Right lobe of liver (tissue), 6 donors: ENCODE measurements around the gene DSCAM. TPM values are rescaled to one million over a fixed set of nuclear protein-coding genes. Genes with fewer than 3 reads are reported as not detected.

Experiments
- ATAC-seq, 4 donors: fragments of 200-7000 bp; cut with Tn5 transposase; one replicate each; pipeline ENCODE4 v1.9.1; 2020; ENCODE audit warnings: mild to moderate bottlenecking in 4 of 4, moderate library complexity in 4 of 4
- DNase-seq, 3 donors: peaks; one replicate each; pipeline ENCODE4 v3.0.0-alpha.2; 2020
- H3K27ac ChIP-seq, 3 donors: fragments of 200-600 bp; one replicate each; pipeline ENCODE4 v1.8.0; 2022
- H3K27me3 ChIP-seq, 2 donors: fragments of 200-600 bp; one replicate each; pipeline ENCODE4 v1.8.0; 2022
- H3K36me3 ChIP-seq, 4 donors: fragments of 200-600 bp; sonication (generic) in 1 of 4; one replicate each; pipeline versions ENCODE4 v1.5.1 to v1.8.0; 2017 to 2022; ENCODE audit warnings: control low read depth in 1 of 4
- H3K4me1 ChIP-seq, 4 donors: fragments of 200-600 bp; sonication (generic) in 1 of 4; one replicate each; pipeline versions ENCODE4 v1.5.1 to v1.8.0; 2017 to 2022; ENCODE audit warnings: control low read depth in 1 of 4
- H3K4me3 ChIP-seq, 3 donors: fragments of 200-600 bp; one replicate each; pipeline ENCODE4 v1.8.0; 2022
- H3K9me3 ChIP-seq, 4 donors: fragments of 200-600 bp; sonication (generic) in 1 of 4; one replicate each; pipeline versions ENCODE4 v1.5.1 to v1.8.0; 2017 to 2022; ENCODE audit warnings: control low read depth in 1 of 4
- CTCF ChIP-seq, 4 donors: fragments of 200-600 bp in 3 of 4; fragments of 450-650 bp in 1 of 4; IDR thresholded peaks; one replicate each; pipeline versions ENCODE4 v1.5.1 to v1.8.0; 2016 to 2022; ENCODE audit warnings: antibody characterized with exemption in 4 of 4, mild to moderate bottlenecking in 2 of 4
- POLR2A ChIP-seq: fragments of 450-650 bp; IDR thresholded peaks from one replicate; pipeline ENCODE4 v1.6.1; 2017; ENCODE audit warnings: antibody characterized with exemption, mild to moderate bottlenecking
- WGBS: methylation state at CpG from one replicate; pipeline ENCODE4 v1.1.6; 2018; ENCODE audit warnings: low coverage, low lambda C conversion rate; ENCODE audit not compliant: insufficient coverage; ENCODE audit errors: missing lambda C conversion rate; 5-methylcytosine and 5-hydroxymethylcytosine counted together
- intact Hi-C, 2 donors: fragments of 100-400 bp; cut with DNase I; formaldehyde crosslinking; loops; one replicate each; pipeline versions ENCODE4 v1.11.2 to v1.14.1; 2022
- total RNA-seq, 6 experiments: library from RNA; depleted of rRNA in 2 of 6; stranded (reverse); fragments of >200 nt in 2 of 6; fragmentation: NEBNext Ultra II Directional in 3 of 6; extraction: Animal tissue kit (Norgen Biotek cat#: 25700) in 3 of 6; gene quantifications; one replicate each; pipeline versions ENCODE4 v1.1.0 to v1.2.4, GENCODE V29; 2016 to 2023
- donor health status: DM: no; HTN: yes; CAD: no.
- donor health status: DM: no; HTN: no; CAD: no.
- donor health status: DM: no; HTN: no; CAD: no.
- donor health status: DM: no; HTN: yes; CAD: no.
- donor health status: DM: no; HTN: yes; CAD: no.

DSCAM gene
- total RNA-seq, 6 experiments from 2014 or later, result 0.04 to 0.16 (median 0.06) TPM; not detected in 2

GRCh38 chr21:40386981-40387747 lies 459.8 kb downstream of the DSCAM start:
- intact Hi-C loops, result no loop called here

GRCh38 chr21:40386294-40386911 lies 460.6 kb downstream of the DSCAM start:
- peak; percentile 80 to 97 (median 96) for ATAC-seq
- Histone ChIP-seq H3K27me3 (no peaks in the 10 kb centered on the region), H3K27ac (no peak overlapping the region), H3K36me3 (no peaks in the 10 kb centered on the region), H3K9me3 (no peaks in the 10 kb centered on the region), H3K4me1 (peaks cover 0 to 5% (median 0%) of the 10 kb centered on the region in 4 donors), H3K4me3 (no peak overlapping the region)
- TF ChIP-seq POLR2A, result no peak
- TF ChIP-seq CTCF (IDR thresholded peaks at IDR 0.05), result peak; percentile 60 to 98 (median 88)
- WGBS, result 3% methylated on average over 15 of the region's 23 CpGs
- peak; percentile 61 to 71 (median 64) for DNase-seq
- intact Hi-C loops, result no loop called here

More at GRCh38 chr21:40386981-40387747, 459.8 kb downstream of the DSCAM start:
- WGBS, result 32% methylated on average over 2 of the region's 2 CpGs
- Histone ChIP-seq H3K27ac (no peak overlapping the region), H3K4me3 (no peak overlapping the region), H3K9me3 (no peaks in the 10 kb centered on the region), H3K36me3 (no peaks in the 10 kb centered on the region), H3K4me1 (peaks cover 0 to 5% (median 0%) of the 10 kb centered on the region in 4 donors), H3K27me3 (no peaks in the 10 kb centered on the region)
- ATAC-seq (no peak), DNase-seq (no peak)
- TF ChIP-seq CTCF (IDR thresholded peaks at IDR 0.05), result no peak
- TF ChIP-seq POLR2A, result no peak

GRCh38 chr21:40385883-40386282 lies 461.1 kb downstream of the DSCAM start:
- H3K4me3 ChIP-seq, result no peak overlapping the region
- DNase-seq (no peak), ATAC-seq (no peak)
- no peak for TF ChIP-seq POLR2A
- TF ChIP-seq CTCF (IDR thresholded peaks at IDR 0.05), result no peak
- H3K27ac ChIP-seq, result no peak overlapping the region
- 70% methylated on average over 6 of the region's 6 CpGs for WGBS
- peaks cover 0 to 5% (median 0%) of the 10 kb centered on the region in 4 donors for H3K4me1 ChIP-seq
- H3K9me3 ChIP-seq, result no peaks in the 10 kb centered on the region
- H3K36me3 ChIP-seq, result no peaks in the 10 kb centered on the region
- H3K27me3 ChIP-seq, result no peaks in the 10 kb centered on the region
- intact Hi-C loops, result no loop called here

GRCh38 chr21:40383951-40384350 lies 463.0 kb downstream of the DSCAM start:
- intact Hi-C loops, result no loop called here
- peaks cover 0 to 5% (median 0%) of the 10 kb centered on the region in 4 donors for H3K4me1 ChIP-seq
- H3K9me3 ChIP-seq, result no peaks in the 10 kb centered on the region
- H3K36me3 ChIP-seq, result no peaks in the 10 kb centered on the region
- no peak for DNase-seq
- no peak overlapping the region for H3K4me3 ChIP-seq
- H3K27ac ChIP-seq, result no peak overlapping the region
- H3K27me3 ChIP-seq, result no peaks in the 10 kb centered on the region
- WGBS, result 53% methylated on average over 4 of the region's 5 CpGs
- TF ChIP-seq POLR2A (no peak), CTCF (IDR thresholded peaks at IDR 0.05) (no peak)
- no peak for ATAC-seq
